Neural cell (in vitro differentiated cells): ENCODE data around the gene ATP5F1D. TPM values are rescaled to one million over a fixed set of nuclear protein-coding genes. Genes with fewer than 3 reads are reported as not detected.

Source experiments
- H2AFZ ChIP-seq: fragments of 200-600, 300-800 bp; sonication (generic), shearing (Covaris generic); 2 replicates; pipeline ENCODE4 v1.6.0; 2014; ENCODE audit warnings: low read depth, mild to moderate bottlenecking, antibody characterized with exemption, low read length, moderate library complexity
- H3F3A ChIP-seq: fragments of 200-600 bp; shearing (Covaris generic); 2 replicates; pipeline ENCODE4 v1.6.1; 2016; ENCODE audit warnings: mild to moderate bottlenecking, moderate library complexity, mixed read lengths, antibody characterized with exemption, low read length; ENCODE audit not compliant: insufficient read depth, poor library complexity, severe bottlenecking
- H3K27ac ChIP-seq: fragments of 200-600, 300-800 bp; sonication (generic), shearing (Covaris generic); 2 replicates; pipeline ENCODE4 v1.5.1; 2014; ENCODE audit warnings: mild to moderate bottlenecking, low read length, moderate library complexity
- H3K27me3 ChIP-seq: fragments of 300-800, 200-600 bp; sonication (generic), shearing (Covaris generic); 2 replicates; pipeline ENCODE4 v1.6.0; 2014; ENCODE audit warnings: mild to moderate bottlenecking, low read depth, low read length, moderate library complexity; ENCODE audit not compliant: insufficient read depth
- H3K36me3 ChIP-seq: fragments of 300-800, 200-600 bp; sonication (generic), shearing (Covaris generic); 2 replicates; pipeline ENCODE4 v1.5.1; 2014; ENCODE audit warnings: mild to moderate bottlenecking, antibody characterized with exemption, low read length, moderate library complexity; ENCODE audit not compliant: insufficient read depth
- H3K4me2 ChIP-seq: fragments of 300-800, 200-600 bp; sonication (generic), shearing (Covaris generic); 2 replicates; pipeline ENCODE4 v1.6.0; 2014; ENCODE audit warnings: mild to moderate bottlenecking, low read length
- H3K4me3 ChIP-seq: fragments of 300-800, 200-600 bp; sonication (generic), shearing (Covaris generic); 2 replicates; pipeline ENCODE4 v1.5.1; 2014; ENCODE audit warnings: mild to moderate bottlenecking, low read length, moderate library complexity
- H3K79me2 ChIP-seq: fragments of 200-600 bp; shearing (Covaris generic); replicated peaks from 2 replicates; pipeline ENCODE4 v1.6.0; 2014; ENCODE audit warnings: mild to moderate bottlenecking, low read length, moderate library complexity; ENCODE audit not compliant: insufficient read depth
- H3K9ac ChIP-seq: fragments of 300-800, 200-600 bp; sonication (generic), shearing (Covaris generic); 2 replicates; pipeline ENCODE4 v1.6.1; 2016; ENCODE audit warnings: mild to moderate bottlenecking, low read length, mixed read lengths
- H3K9me2 ChIP-seq: fragments of 200-600 bp; shearing (Covaris generic); 2 replicates; pipeline ENCODE4 v1.6.1; 2016; ENCODE audit warnings: mild to moderate bottlenecking, low read length, mixed read lengths; ENCODE audit not compliant: insufficient read depth
- H3K9me3 ChIP-seq: fragments of 200-600, 300-800 bp; sonication (generic), shearing (Covaris generic); 2 replicates; pipeline ENCODE4 v1.6.1; 2016; ENCODE audit warnings: mild to moderate bottlenecking, mixed run types, low read length, moderate library complexity, mixed read lengths
- H4K20me1 ChIP-seq: fragments of 200-600 bp; shearing (Covaris generic); 2 replicates; pipeline ENCODE4 v1.6.1; 2016; ENCODE audit warnings: mild to moderate bottlenecking, mixed run types; ENCODE audit not compliant: insufficient read depth
- CTCF ChIP-seq: fragments of 450-650 bp; IDR thresholded peaks from 2 replicates; pipeline ENCODE4 v1.5.1; 2014; ENCODE audit warnings: antibody characterized with exemption, mild to moderate bottlenecking, moderate library complexity; ENCODE audit not compliant: poor library complexity, severe bottlenecking
- EP300 ChIP-seq: fragments of 450-650 bp; conservative IDR thresholded peaks from 2 replicates; pipeline ENCODE4 v1.6.1; 2014; ENCODE audit warnings: antibody characterized with exemption, mild to moderate bottlenecking, moderate library complexity; ENCODE audit not compliant: poor library complexity, severe bottlenecking
- EZH2 ChIP-seq: fragments of 200-600, 300-800 bp; shearing (Covaris generic), sonication (generic); IDR thresholded peaks from 2 replicates; pipeline ENCODE4 v1.6.1; 2014; ENCODE audit warnings: antibody characterized with exemption, low read length, borderline replicate concordance, mild to moderate bottlenecking; ENCODE audit not compliant: insufficient read depth, poor library complexity, severe bottlenecking
- MXI1 ChIP-seq: fragments of 450-650 bp; conservative IDR thresholded peaks from 2 replicates; pipeline ENCODE4 v1.6.1; 2014; ENCODE audit warnings: antibody characterized with exemption, mild to moderate bottlenecking; ENCODE audit not compliant: poor library complexity, severe bottlenecking
- POLR2AphosphoS5 ChIP-seq: IDR thresholded peaks from 2 replicates; pipeline ENCODE4 v1.6.1; 2012
- RAD21 ChIP-seq: fragments of 450-650 bp; conservative IDR thresholded peaks from 2 replicates; pipeline ENCODE4 v1.6.1; 2014; ENCODE audit warnings: antibody characterized with exemption, mild to moderate bottlenecking, moderate library complexity
- REST ChIP-seq: IDR thresholded peaks from 2 replicates; pipeline ENCODE4 v1.6.1; 2012; ENCODE audit warnings: borderline replicate concordance
- SMC3 ChIP-seq: fragments of 450-650 bp; conservative IDR thresholded peaks from 2 replicates; pipeline ENCODE4 v1.6.1; 2014; ENCODE audit warnings: antibody characterized with exemption, mild to moderate bottlenecking, moderate library complexity; ENCODE audit not compliant: poor library complexity
- TAF1 ChIP-seq: IDR thresholded peaks from 2 replicates; pipeline ENCODE4 v1.6.1; 2012; ENCODE audit warnings: low read depth
- polyA plus RNA-seq: library from polyadenylated mRNA; depleted of rRNA; stranded (reverse); fragments of >200 nt; gene quantifications from 2 replicates; pipeline ENCODE4 v1.2.3, GENCODE V29; 2014

ATP5F1D gene
- polyA plus RNA-seq, 1 donor from 2014 or later, result 47.8 TPM

DNA sequence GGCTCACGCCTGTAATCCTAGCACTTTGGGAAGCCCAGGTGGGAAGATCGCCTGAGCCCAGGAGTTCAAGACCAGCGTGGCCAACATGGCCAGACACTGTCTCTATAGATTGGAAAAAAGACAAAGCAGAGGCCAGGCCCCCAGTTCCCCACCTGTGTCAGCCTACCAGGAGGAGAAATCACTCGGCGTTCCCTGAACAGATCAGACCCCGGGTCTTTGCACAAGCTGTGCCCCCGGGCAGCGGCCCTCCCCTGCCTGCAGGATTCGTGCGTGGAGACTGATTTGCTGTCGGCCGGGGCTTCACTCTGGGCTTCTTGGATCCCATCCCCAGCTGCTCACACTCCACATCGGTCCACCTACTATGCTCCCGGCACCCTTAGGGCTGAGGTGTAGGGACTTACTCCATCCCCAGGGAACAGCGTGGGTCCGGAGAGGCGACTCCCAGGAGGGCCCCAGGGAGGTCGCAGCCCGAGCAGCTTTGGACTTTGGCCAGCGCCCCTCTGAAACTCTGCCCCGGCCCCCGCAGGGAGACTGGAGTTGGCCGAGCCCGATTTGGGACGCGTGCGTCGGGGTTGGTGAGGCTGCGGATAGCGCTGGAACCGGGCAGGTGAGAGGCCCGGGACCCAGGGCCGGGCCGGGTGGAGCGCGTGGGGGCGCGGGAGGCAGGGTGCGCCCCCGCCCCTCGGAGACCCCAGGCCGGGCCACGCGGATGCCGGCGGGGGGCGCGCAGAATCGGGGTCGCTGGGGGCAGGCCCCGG lies 43.6 kb downstream of the ATP5F1D start:
- peak overlapping the region; percentile 5 for H3K27ac ChIP-seq
- H3K4me3 ChIP-seq, result peak overlapping the region; percentile 62

More for the DNA sequence above, 43.6 kb downstream of the ATP5F1D start:
- Histone ChIP-seq H3K9me2 (no peaks in the 10 kb centered on the region), H3K4me2 (no peak overlapping the region), H3K9me3 (no peaks in the 10 kb centered on the region), H3K79me2 (peaks cover 22% of the 10 kb centered on the region), H3K27me3 (no peaks in the 10 kb centered on the region), H4K20me1 (no peaks in the 10 kb centered on the region), H2AFZ (no peak overlapping the region), H3F3A (no peaks in the 10 kb centered on the region), H3K36me3 (no peaks in the 10 kb centered on the region), H3K9ac (peak overlapping the region; percentile 68)
- TF ChIP-seq POLR2AphosphoS5, result no peak
- no peak for TF ChIP-seq REST
- no peak for TF ChIP-seq RAD21
- TF ChIP-seq MXI1, result no peak
- TF ChIP-seq EP300, result no peak
- no peak for TF ChIP-seq TAF1
- TF ChIP-seq SMC3, result no peak
- no peak for TF ChIP-seq EZH2
- TF ChIP-seq CTCF, result no peak
